GM12878 (cell line): ENCODE measurements around the gene BANP. TPM values are rescaled to one million over a fixed set of nuclear protein-coding genes. Genes with fewer than 3 reads are reported as not detected.

ENCODE experiments used
- ATAC-seq: fragments of 200-7000 bp; cut with Tn5 transposase; 3 replicates; pipeline ENCODE4 v1.9.1; 2020; ENCODE audit warnings: mild to moderate bottlenecking, moderate library complexity
- BruUV-seq: library from RNA; stranded (reverse); fragments of 400-500 nt; replicated peaks from 2 replicates; lab custom pipeline; 2021; lab: Mats Ljungman, UMichigan
- CTCF ChIA-PET: fragments of 300-600 bp; sonication (Branson Sonifier 250); formaldehyde crosslinking; extraction: SDS; loops from one replicate; lab custom pipeline; 2021; ENCODE audit warnings: inconsistent platforms; lab: Yijun Ruan, JAX
- POLR2A ChIA-PET: fragments of 350-600 bp; formaldehyde crosslinking; extraction: SDS; loops from one replicate; lab custom pipeline; 2021; ENCODE audit warnings: inconsistent platforms; lab: Charles Lee
- RAD21 ChIA-PET: fragments of 300-600 bp; sonication (Branson Sonifier 250); formaldehyde crosslinking; loops from one replicate; lab custom pipeline; 2023; ENCODE audit warnings: antibody characterized with exemption; ENCODE audit not compliant: unreplicated experiment; lab: Charles Lee
- SMC1A ChIA-PET: fragments of 300-600 bp; sonication (Branson Sonifier 250); formaldehyde crosslinking; loops from one replicate; lab custom pipeline; 2023; ENCODE audit not compliant: unreplicated experiment, uncharacterized antibody; lab: Charles Lee
- DNase-seq: peaks from one replicate; pipeline ENCODE4 v3.0.0-alpha.2; 2011; ENCODE audit warnings: low read depth, low spot score
- FAIRE-seq: peaks from 3 replicates; lab custom pipeline; 2011; peaks lifted over from hg19 to GRCh38; lab: Jason Lieb, UNC
- H2AFZ ChIP-seq: 2 replicates; pipeline ENCODE4 v1.6.0; 2011; ENCODE audit warnings: low read depth, low read length, control low read depth; ENCODE audit not compliant: control insufficient read depth
- H3K27ac ChIP-seq: 2 replicates; pipeline ENCODE4 v1.5.1; 2011; ENCODE audit warnings: control low read depth; ENCODE audit not compliant: control insufficient read depth, insufficient read depth
- H3K27me3 ChIP-seq, 2 experiments: replicated peaks in 1 of 2; 2 replicates each; pipeline versions ENCODE4 v1.6.0 to v1.6.1; 2011; ENCODE audit warnings: low read length in 1 of 2; ENCODE audit not compliant: control insufficient read depth in 2 of 2, insufficient read depth in 2 of 2
- H3K36me3 ChIP-seq, 2 experiments: 2 replicates each; pipeline ENCODE4 v1.5.1; 2011; ENCODE audit warnings: low read length in 1 of 2; ENCODE audit not compliant: control insufficient read depth in 2 of 2, insufficient read depth in 2 of 2
- H3K4me1 ChIP-seq: 2 replicates; pipeline ENCODE4 v1.6.1; 2011; ENCODE audit warnings: mild to moderate bottlenecking, low read length, moderate library complexity, mixed read lengths; ENCODE audit not compliant: control insufficient read depth, insufficient read depth
- H3K4me2 ChIP-seq: 2 replicates; pipeline ENCODE4 v1.6.0; 2011; ENCODE audit warnings: control low read depth; ENCODE audit not compliant: control insufficient read depth, insufficient read depth
- H3K4me3 ChIP-seq: fragments of 200-600 bp; sonication (generic); 2 replicates; pipeline ENCODE4 v1.5.1; 2016
- H3K79me2 ChIP-seq: 2 replicates; pipeline ENCODE4 v1.6.0; 2011; ENCODE audit warnings: low read length; ENCODE audit not compliant: control insufficient read depth, insufficient read depth
- H3K9ac ChIP-seq: 2 replicates; pipeline ENCODE4 v1.8.0; 2011; ENCODE audit warnings: low read length, control low read depth, mixed read lengths; ENCODE audit not compliant: control insufficient read depth, insufficient read depth
- H3K9me3 ChIP-seq: replicated peaks from 3 replicates; pipeline ENCODE4 v1.5.1; 2011; ENCODE audit warnings: mild to moderate bottlenecking, low read length; ENCODE audit not compliant: control insufficient read depth, insufficient read depth
- H4K20me1 ChIP-seq: 2 replicates; pipeline ENCODE4 v1.6.0; 2011; ENCODE audit not compliant: control insufficient read depth, insufficient read depth
- BCL11A ChIP-seq: IDR thresholded peaks from 2 replicates; pipeline ENCODE4 v1.6.1; 2011; ENCODE audit warnings: low read depth, low read length
- ESRRA ChIP-seq: IDR thresholded peaks from 2 replicates; pipeline ENCODE4 v1.6.1; 2012; ENCODE audit warnings: mild to moderate bottlenecking, low read length, improper control_type of control experiment
- HDGF ChIP-seq: fragments of 450-650 bp; IDR thresholded peaks from 2 replicates; pipeline ENCODE4 v1.6.1; 2016; ENCODE audit warnings: antibody characterized with exemption
- NR2C1 ChIP-seq: fragments of 450-650 bp; IDR thresholded peaks from 2 replicates; pipeline ENCODE4 v1.6.1; 2017; ENCODE audit warnings: antibody characterized with exemption, mild to moderate bottlenecking, moderate library complexity
- POLR2AphosphoS2 ChIP-seq: IDR thresholded peaks from 2 replicates; pipeline ENCODE4 v1.6.1; 2011; ENCODE audit warnings: low read depth, mild to moderate bottlenecking, low read length, improper control_type of control experiment, moderate library complexity
- RB1 ChIP-seq: fragments of 450-650 bp; formaldehyde crosslinking; IDR thresholded peaks from 2 replicates; pipeline ENCODE4 v1.6.1; 2017; ENCODE audit warnings: mild to moderate bottlenecking, borderline replicate concordance
- RFX5 ChIP-seq: IDR thresholded peaks from 2 replicates; pipeline ENCODE4 v1.6.1; 2011; ENCODE audit warnings: low read depth, low read length, improper control_type of control experiment
- RUNX3 ChIP-seq: IDR thresholded peaks from 2 replicates; pipeline ENCODE4 v1.6.1; 2012; ENCODE audit warnings: low read length, inconsistent platforms
- ZZZ3 ChIP-seq: IDR thresholded peaks from 2 replicates; pipeline ENCODE4 v1.6.1; 2011; ENCODE audit warnings: low read depth; ENCODE audit not compliant: control insufficient read depth, insufficient read length
- WGBS: methylation state at CpG from one replicate; pipeline ENCODE4 v1.1.6; 2016; ENCODE audit warnings: low lambda C conversion rate; ENCODE audit not compliant: insufficient replicate concordance, insufficient coverage; ENCODE audit errors: missing lambda C conversion rate; 5-methylcytosine and 5-hydroxymethylcytosine counted together
- in situ Hi-C: fragments of 300-500 bp; cut with MboI; formaldehyde crosslinking; loops from 9 replicates; pipeline ENCODE4 v1.14.3; 2018; ENCODE audit warnings: mixed read lengths
- intact Hi-C: fragments of 100-400 bp; cut with micrococcal nuclease; formaldehyde crosslinking; loops from one replicate; pipeline ENCODE4 v1.14.2; 2022; ENCODE audit not compliant: unreplicated experiment
- polyA plus RNA-seq, 11 experiments: library from polyadenylated mRNA; depleted of rRNA in 4 of 11; unstranded in 6 of 11; stranded (reverse) in 5 of 11; fragments of >200 nt; fragmentation: Nextera tagmentation in 4 of 11; fragmentation: Illumina TruSeq in 1 of 11; extraction: Ambion mirVana in 4 of 11; extraction: Trizol in 1 of 11; gene quantifications; 1 replicate in 1 of 11; 2 replicates in 10 of 11; pipeline versions ENCODE4 v1.2.1 to v1.2.3, GENCODE V29; 2011 to 2016; ENCODE audit warnings: inconsistent platforms in 2 of 11, missing spikeins in 2 of 11, low read depth in 1 of 11
- total RNA-seq, 4 experiments: library from RNA; depleted of rRNA in 3 of 4; stranded (reverse); fragments of >200 nt in 3 of 4; fragmentation: Illumina TruSeq in 1 of 4; extraction: Trizol in 1 of 4; gene quantifications; 2 replicates each; pipeline versions ENCODE4 v1.2.1 to v1.2.3, GENCODE V29; 2013 to 2021
- TF ChIP-seq, protein P1 (sequence below): IDR thresholded peaks from 2 replicates; pipeline ENCODE4 v1.6.1; 2011; ENCODE audit warnings: low read depth, low read length, improper control_type of control experiment, borderline replicate concordance
- TF ChIP-seq, protein P2 (sequence below): fragments of 150-350 bp; IDR thresholded peaks from 2 replicates; pipeline ENCODE4 v1.6.1; 2014; ENCODE audit warnings: mild to moderate bottlenecking, low read depth, low read length
- TF ChIP-seq, protein P3 (sequence below): fragments of 450-650 bp; formaldehyde crosslinking; IDR thresholded peaks from 2 replicates; pipeline ENCODE4 v1.4.0; 2020; ENCODE audit warnings: mild to moderate bottlenecking, moderate library complexity
- TF ChIP-seq, protein P4 (sequence below): IDR thresholded peaks from 2 replicates; pipeline ENCODE4 v1.6.1; 2011; ENCODE audit warnings: borderline replicate concordance, low read depth, mild to moderate bottlenecking, moderate library complexity, mixed read lengths, low read length; ENCODE audit not compliant: insufficient read depth; ENCODE audit errors: extremely low read length

Gene BANP
- total and polyA plus RNA-seq, 10 of the 15 experiments (the other 5 are each of a cell fraction or from before 2014, with no cell fraction given): 3.9 to 21.9 (median 12.2) TPM

DNA sequence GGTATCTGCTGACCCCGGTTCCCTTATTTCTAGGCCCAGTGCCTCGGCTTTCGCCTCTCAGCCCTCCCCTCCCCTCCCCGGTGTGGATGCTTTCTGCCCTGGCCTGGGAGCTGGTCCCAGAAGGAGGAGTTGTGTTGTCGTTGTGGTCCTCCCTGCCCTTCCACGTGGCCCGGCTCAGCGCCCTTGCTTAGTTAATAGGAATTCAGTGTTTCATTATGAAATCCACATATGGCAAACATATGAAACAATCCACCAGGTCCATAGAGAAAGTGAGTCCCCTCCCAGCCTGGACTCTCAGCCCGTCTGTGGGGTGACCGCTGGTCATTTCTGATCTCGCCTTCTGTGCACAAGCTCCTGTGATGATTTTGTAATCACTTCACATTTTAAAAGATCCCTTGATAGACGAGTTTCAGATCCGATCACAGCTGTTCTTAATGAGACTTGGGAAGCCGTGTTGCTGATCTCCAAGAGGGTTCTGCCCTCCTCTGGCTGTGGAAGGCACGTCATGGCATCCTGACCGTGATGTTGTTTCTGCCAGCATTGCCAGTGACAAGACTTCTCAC is 112.1 kb downstream of the BANP start:
- 92% methylated on average over 16 of the region's 16 CpGs for WGBS
- Histone ChIP-seq H3K4me3 (no peak overlapping the region), H2AFZ (no peak overlapping the region), H3K4me1 (no peaks in the 10 kb centered on the region; the same call in 1 of the 2 replicates), H3K9me3 (no peaks in the 10 kb centered on the region), H3K9ac (no peak overlapping the region), H3K79me2 (no peaks in the 10 kb centered on the region), H3K27me3 (no peaks in the 10 kb centered on the region), H4K20me1 (no peaks in the 10 kb centered on the region), H3K4me2 (no peak overlapping the region), H3K27ac (no peak overlapping the region), H3K36me3 (peaks cover 0 to 3% of the 10 kb centered on the region in 2 experiments; a peak in 3 of 4 replicates)
- no TSS peak for BruUV-seq
- TF ChIP-seq, protein P1, sequence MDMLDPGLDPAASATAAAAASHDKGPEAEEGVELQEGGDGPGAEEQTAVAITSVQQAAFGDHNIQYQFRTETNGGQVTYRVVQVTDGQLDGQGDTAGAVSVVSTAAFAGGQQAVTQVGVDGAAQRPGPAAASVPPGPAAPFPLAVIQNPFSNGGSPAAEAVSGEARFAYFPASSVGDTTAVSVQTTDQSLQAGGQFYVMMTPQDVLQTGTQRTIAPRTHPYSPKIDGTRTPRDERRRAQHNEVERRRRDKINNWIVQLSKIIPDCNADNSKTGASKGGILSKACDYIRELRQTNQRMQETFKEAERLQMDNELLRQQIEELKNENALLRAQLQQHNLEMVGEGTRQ: no peak
- no peak for TF ChIP-seq RFX5
- TF ChIP-seq, protein P2, sequence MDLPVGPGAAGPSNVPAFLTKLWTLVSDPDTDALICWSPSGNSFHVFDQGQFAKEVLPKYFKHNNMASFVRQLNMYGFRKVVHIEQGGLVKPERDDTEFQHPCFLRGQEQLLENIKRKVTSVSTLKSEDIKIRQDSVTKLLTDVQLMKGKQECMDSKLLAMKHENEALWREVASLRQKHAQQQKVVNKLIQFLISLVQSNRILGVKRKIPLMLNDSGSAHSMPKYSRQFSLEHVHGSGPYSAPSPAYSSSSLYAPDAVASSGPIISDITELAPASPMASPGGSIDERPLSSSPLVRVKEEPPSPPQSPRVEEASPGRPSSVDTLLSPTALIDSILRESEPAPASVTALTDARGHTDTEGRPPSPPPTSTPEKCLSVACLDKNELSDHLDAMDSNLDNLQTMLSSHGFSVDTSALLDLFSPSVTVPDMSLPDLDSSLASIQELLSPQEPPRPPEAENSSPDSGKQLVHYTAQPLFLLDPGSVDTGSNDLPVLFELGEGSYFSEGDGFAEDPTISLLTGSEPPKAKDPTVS: no peak
- TF ChIP-seq NR2C1: no peak
- no peak for TF ChIP-seq HDGF
- TF ChIP-seq RUNX3: no peak
- no peak for TF ChIP-seq POLR2AphosphoS2
- TF ChIP-seq, protein P3, sequence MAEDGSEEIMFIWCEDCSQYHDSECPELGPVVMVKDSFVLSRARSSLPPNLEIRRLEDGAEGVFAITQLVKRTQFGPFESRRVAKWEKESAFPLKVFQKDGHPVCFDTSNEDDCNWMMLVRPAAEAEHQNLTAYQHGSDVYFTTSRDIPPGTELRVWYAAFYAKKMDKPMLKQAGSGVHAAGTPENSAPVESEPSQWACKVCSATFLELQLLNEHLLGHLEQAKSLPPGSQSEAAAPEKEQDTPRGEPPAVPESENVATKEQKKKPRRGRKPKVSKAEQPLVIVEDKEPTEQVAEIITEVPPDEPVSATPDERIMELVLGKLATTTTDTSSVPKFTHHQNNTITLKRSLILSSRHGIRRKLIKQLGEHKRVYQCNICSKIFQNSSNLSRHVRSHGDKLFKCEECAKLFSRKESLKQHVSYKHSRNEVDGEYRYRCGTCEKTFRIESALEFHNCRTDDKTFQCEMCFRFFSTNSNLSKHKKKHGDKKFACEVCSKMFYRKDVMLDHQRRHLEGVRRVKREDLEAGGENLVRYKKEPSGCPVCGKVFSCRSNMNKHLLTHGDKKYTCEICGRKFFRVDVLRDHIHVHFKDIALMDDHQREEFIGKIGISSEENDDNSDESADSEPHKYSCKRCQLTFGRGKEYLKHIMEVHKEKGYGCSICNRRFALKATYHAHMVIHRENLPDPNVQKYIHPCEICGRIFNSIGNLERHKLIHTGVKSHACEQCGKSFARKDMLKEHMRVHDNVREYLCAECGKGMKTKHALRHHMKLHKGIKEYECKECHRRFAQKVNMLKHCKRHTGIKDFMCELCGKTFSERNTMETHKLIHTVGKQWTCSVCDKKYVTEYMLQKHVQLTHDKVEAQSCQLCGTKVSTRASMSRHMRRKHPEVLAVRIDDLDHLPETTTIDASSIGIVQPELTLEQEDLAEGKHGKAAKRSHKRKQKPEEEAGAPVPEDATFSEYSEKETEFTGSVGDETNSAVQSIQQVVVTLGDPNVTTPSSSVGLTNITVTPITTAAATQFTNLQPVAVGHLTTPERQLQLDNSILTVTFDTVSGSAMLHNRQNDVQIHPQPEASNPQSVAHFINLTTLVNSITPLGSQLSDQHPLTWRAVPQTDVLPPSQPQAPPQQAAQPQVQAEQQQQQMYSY: no peak
- TF ChIP-seq BCL11A: no peak
- TF ChIP-seq ESRRA: no peak
- no peak for TF ChIP-seq RB1
- no peak for TF ChIP-seq ZZZ3
- TF ChIP-seq, protein P4, sequence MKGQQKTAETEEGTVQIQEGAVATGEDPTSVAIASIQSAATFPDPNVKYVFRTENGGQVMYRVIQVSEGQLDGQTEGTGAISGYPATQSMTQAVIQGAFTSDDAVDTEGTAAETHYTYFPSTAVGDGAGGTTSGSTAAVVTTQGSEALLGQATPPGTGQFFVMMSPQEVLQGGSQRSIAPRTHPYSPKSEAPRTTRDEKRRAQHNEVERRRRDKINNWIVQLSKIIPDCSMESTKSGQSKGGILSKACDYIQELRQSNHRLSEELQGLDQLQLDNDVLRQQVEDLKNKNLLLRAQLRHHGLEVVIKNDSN: no peak
- intact Hi-C loops: no loop called here
- CTCF ChIA-PET: interaction anchor here (1.0 kb wide), 1 partner anchor 81 kb away, joined by 3 read pairs; no protein-coding TSS in a partner anchor
- SMC1A ChIA-PET: no interaction called here
- in situ Hi-C loops: no loop called here
- DNase-seq (no peak), ATAC-seq (no peak), FAIRE-seq (no peak)
- POLR2A ChIA-PET: no interaction called here
- RAD21 ChIA-PET: no interaction called here
